IMR-90 (cell line): ENCODE measurements around the gene ISG15.

ENCODE experiments used
- POLR2A ChIP-seq: IDR thresholded peaks from 2 replicates; pipeline ENCODE4 v1.6.1; 2012; ENCODE audit warnings: mild to moderate bottlenecking, low read depth, low read length
- RAD21 ChIP-seq: IDR thresholded peaks from 2 replicates; pipeline ENCODE4 v1.6.1; 2012; ENCODE audit warnings: low read length, improper control_type of control experiment
- SMC3 ChIP-seq: fragments of 150-350 bp; IDR thresholded peaks from 2 replicates; pipeline ENCODE4 v1.6.1; 2016; ENCODE audit warnings: low read depth, mild to moderate bottlenecking, antibody characterized with exemption, low read length, moderate library complexity
- TF ChIP-seq, protein P1 (sequence below): conservative IDR thresholded peaks from 2 replicates; pipeline ENCODE4 v1.5.1; 2012; ENCODE audit warnings: mild to moderate bottlenecking, low read depth, low read length, improper control_type of control experiment
- TF ChIP-seq, protein P2 (sequence below): fragments of 150-350 bp; IDR thresholded peaks from 2 replicates; pipeline ENCODE4 v1.6.1; 2017; ENCODE audit warnings: mild to moderate bottlenecking, antibody characterized with exemption, low read length, low read depth

DNA sequence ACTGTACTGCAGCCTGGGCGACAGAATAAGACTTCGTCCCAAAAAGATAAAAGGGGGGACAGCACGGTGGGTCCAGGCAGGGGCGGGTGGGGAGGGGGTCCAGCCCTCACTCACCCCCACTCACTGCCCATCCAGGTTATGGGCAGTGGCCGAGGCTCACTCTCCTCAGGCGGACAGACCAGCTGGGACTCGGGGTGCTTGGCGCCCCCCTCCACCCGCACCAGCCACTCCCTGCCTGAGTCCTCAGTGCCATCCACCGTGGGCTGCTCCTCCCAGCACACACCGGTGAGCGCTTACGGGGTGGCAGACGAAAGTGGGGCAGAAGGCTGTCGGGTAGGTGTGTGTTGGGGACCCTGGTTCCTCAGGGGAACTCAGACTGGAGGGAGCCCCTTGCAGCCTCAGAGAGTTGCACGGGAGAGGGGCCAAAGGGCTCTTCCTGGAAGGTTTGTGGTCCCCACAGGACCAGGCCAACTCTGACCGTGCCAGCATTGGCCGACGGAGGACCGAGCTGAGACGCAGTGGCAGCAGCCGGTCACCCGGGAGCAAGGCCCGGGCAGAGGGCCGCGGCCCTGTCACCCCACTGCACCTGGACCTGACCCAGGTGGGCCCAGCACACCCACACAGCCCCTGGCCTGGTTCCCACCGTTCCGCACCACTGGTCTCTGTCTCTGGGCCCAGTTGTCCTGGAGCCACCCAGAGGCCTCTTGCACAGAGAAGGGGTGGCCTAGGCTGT, 40.4 kb upstream of the ISG15 start:
- TF ChIP-seq, protein P1, sequence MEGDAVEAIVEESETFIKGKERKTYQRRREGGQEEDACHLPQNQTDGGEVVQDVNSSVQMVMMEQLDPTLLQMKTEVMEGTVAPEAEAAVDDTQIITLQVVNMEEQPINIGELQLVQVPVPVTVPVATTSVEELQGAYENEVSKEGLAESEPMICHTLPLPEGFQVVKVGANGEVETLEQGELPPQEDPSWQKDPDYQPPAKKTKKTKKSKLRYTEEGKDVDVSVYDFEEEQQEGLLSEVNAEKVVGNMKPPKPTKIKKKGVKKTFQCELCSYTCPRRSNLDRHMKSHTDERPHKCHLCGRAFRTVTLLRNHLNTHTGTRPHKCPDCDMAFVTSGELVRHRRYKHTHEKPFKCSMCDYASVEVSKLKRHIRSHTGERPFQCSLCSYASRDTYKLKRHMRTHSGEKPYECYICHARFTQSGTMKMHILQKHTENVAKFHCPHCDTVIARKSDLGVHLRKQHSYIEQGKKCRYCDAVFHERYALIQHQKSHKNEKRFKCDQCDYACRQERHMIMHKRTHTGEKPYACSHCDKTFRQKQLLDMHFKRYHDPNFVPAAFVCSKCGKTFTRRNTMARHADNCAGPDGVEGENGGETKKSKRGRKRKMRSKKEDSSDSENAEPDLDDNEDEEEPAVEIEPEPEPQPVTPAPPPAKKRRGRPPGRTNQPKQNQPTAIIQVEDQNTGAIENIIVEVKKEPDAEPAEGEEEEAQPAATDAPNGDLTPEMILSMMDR = no peak
- TF ChIP-seq SMC3 (no peak), POLR2A (no peak), RAD21 (no peak)
- TF ChIP-seq, protein P2, sequence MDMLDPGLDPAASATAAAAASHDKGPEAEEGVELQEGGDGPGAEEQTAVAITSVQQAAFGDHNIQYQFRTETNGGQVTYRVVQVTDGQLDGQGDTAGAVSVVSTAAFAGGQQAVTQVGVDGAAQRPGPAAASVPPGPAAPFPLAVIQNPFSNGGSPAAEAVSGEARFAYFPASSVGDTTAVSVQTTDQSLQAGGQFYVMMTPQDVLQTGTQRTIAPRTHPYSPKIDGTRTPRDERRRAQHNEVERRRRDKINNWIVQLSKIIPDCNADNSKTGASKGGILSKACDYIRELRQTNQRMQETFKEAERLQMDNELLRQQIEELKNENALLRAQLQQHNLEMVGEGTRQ = no peak
